ENCODE data around the gene RAMACL.

RAMACL gene

GRCh38 chr6:166581091-166581511 lies 5.4 kb downstream of the RAMACL start:
- no peak for TF ChIP-seq ZFX (IDR thresholded peaks at IDR 0.05)
- TF ChIP-seq, protein P1, sequence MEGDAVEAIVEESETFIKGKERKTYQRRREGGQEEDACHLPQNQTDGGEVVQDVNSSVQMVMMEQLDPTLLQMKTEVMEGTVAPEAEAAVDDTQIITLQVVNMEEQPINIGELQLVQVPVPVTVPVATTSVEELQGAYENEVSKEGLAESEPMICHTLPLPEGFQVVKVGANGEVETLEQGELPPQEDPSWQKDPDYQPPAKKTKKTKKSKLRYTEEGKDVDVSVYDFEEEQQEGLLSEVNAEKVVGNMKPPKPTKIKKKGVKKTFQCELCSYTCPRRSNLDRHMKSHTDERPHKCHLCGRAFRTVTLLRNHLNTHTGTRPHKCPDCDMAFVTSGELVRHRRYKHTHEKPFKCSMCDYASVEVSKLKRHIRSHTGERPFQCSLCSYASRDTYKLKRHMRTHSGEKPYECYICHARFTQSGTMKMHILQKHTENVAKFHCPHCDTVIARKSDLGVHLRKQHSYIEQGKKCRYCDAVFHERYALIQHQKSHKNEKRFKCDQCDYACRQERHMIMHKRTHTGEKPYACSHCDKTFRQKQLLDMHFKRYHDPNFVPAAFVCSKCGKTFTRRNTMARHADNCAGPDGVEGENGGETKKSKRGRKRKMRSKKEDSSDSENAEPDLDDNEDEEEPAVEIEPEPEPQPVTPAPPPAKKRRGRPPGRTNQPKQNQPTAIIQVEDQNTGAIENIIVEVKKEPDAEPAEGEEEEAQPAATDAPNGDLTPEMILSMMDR (conservative IDR thresholded peaks at IDR 0.05) = no peak
- H3K27ac ChIP-seq = no peak overlapping the region

DNA sequence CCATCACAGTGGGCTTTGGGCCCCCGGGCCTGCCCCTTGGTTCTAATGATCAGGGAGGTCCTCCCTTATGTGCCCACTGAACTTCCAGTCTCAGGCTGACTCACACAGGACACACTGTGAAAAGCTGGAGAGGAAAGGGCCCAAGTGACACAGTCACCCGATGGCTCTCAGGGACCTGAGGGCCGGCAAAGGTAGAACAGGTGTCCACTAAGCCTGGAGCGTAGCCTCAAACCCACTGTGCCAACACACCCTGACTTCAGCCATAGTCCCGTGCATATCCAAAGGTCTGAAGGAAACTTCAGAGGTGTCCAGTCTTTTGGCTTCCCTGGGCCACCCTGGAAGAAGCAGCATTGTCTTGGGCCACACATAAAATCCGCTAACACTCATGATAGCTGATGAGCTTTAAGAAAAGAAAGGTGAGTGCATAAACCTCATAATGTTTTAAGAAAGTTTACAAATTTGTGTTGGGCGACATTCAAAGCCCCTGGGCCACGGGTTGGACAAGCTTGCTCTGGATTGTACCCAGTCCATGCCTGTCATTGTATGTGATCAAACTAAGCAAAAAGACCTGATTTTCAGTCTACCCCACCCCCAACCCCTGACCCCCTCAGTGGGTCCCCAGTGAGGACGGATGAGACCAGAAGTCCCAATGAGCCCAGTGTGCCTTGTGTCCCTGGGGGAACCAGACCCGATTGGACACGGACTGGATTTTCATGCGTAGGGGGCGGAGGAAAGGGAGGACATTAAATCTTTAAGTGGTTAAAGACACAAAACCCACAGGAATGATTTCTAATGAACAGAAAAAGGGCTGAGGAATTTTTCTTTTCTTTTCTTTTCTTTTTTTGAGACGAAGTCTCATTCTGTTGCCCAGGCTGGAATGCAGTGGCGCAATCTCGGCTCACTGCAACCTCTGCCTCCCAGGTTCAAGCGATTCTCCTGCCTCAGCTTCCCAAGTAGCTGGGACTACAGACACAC lies 6.1 kb downstream of the RAMACL start:
- TF ChIP-seq, protein P1 (conservative IDR thresholded peaks at IDR 0.05) = no peak
- no peak for TF ChIP-seq ZFX (IDR thresholded peaks at IDR 0.05)
- no peak overlapping the region for H3K27ac ChIP-seq

GRCh38 chr6:166579237-166579850 lies 7.1 kb downstream of the RAMACL start:
- TF ChIP-seq ZFX (IDR thresholded peaks at IDR 0.05) = no peak
- TF ChIP-seq, protein P1 (conservative IDR thresholded peaks at IDR 0.05) = no peak
- no peak overlapping the region for H3K27ac ChIP-seq

DNA sequence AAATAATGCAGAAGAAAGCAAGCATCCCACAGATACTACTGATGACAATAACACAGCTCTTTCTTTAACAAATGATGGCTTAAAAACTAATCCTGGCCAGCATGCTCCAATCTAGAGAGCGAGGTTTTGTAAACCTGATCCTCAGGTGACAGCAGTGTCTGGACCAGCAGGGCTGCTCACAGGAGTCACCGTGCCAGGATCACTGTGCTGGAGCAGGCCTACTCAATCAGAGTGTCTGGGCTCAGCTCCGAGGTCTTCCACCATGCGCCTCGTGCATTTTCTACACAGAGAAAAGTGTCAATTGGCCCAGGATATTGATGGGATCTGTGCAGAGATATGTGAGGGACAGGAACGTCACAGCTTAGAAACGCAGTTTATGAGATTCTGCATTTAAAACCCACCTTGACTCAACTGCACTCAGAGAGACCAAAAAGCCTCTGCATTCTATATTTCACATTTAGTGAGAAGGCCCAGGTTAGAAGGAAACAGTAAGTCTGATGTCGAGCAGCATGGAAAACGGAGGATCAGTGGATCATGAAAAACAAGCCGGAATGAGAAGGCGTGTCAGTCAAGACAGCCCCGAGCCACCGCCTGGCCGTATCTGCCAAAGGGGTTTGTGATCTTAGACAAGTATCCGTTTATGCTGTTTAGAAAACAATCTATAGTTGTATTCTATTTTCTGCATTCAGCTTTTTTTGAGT lies 7.8 kb downstream of the RAMACL start:
- no peak for TF ChIP-seq ZFX (IDR thresholded peaks at IDR 0.05)
- TF ChIP-seq, protein P1 (conservative IDR thresholded peaks at IDR 0.05) = no peak
- H3K27ac ChIP-seq = no peak overlapping the region

DNA sequence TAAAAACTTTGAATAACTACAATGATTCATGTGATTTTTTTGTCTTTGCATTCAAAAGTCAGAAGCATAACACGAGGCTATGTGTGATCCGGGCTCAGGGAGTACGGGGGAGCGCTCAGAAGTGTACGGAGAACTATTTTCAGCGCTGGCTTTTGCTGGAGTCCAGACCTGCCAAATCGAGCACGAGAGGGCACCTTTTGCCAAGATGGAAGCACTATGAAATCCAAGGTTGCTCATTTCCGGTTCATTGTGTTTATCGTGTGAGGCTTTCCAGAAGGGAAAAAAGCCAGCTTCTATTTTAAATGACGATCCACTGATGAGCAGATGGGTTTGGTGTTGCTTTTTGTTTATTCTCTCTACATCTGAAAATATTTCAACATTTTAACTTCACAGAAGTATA lies 11.3 kb downstream of the RAMACL start:
- H3K27ac ChIP-seq = no peak overlapping the region
- TF ChIP-seq, protein P1 (conservative IDR thresholded peaks at IDR 0.05) = no peak
- TF ChIP-seq ZFX (IDR thresholded peaks at IDR 0.05) = no peak

DNA sequence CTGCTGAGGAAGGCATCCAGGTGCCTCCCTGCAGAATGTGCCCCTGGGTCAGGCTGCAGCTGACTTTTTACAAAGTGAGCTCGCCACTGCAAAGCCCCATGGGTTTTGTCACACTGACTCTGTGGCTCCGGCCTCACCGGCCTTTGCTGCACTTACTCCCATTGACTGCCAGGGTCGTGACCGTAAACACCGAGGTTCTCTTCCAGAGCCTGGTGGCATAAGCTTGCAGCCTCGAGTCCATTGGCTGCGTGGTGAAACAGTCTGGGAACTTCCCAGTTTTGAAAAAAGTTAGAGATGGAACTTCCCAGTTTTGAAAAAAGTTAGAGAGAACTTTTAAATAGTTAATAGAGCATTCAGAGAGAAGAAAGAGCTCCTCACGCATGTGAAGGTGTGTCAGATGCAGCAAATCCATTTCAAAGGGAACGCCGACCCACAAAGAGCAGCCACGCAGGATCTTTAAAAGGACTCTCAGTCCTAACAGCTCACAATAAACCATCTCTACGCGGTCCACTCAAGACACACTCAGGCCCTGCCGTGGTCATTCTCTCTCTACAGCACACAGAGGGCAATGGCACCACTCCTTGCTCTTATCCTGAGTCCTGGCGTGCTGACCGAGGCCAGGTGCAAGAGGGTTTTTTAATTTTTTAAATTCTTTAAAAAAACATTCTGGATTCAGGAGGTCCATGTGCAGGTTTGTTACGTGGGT lies 12.8 kb downstream of the RAMACL start:
- TF ChIP-seq ZFX (IDR thresholded peaks at IDR 0.05) = no peak
- TF ChIP-seq, protein P1 (conservative IDR thresholded peaks at IDR 0.05) = no peak
- H3K27ac ChIP-seq = no peak overlapping the region

Data from C4-2B (cell line).